Stimulated activated CD8-positive, alpha-beta memory T cell treated with anti-CD3 and anti-CD28 coated beads, Interleukin-15, amount 100 ng/mL, for 48 hours (primary cell): ENCODE results near the gene MIOX.

Experiments used
- DNase-seq, 2 donors: peaks; one replicate each; pipeline ENCODE4 v3.0.0-alpha.2; 2020; ENCODE audit warnings: low read depth in 2 of 2

MIOX gene

DNA sequence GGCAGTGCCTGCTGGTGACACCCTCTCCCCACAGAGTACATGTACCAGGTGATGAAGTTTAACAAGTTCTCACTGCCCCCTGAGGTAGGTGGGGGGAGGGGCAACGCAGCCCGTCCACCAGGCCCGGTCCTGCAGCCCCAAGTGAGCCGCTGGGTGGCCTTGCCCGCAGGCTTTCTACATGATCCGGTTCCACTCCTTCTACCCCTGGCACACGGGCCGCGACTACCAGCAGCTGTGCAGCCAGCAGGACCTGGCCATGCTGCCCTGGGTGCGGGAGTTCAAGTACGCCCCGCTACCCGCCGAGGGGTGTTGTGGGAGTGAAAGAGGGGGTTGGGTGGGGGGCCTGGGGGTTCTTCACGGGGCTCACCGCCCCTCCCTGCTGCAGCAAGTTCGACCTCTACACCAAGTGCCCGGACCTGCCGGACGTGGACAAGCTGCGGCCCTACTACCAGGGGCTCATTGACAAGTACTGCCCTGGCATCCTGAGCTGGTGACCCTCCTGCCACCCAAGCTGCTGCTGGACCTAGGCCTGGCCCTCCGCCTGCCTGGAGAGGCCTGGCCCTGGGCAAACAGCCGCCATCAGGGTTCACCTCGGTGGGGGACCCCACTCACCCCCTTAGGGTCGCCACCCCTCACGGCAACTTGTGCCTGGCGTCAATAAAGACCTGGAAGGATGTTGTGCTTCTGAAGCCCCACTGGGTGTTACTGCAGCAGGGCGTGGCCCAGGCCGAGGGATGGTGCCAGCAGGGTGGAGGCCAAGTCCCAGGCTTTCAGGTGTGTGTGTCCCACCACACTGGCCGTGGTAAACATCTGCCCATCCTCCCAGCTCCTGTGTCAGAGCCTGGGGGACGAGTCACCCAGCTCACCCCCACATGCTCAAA is 2.9 kb downstream of the MIOX start:
- no peak for DNase-seq

DNA sequence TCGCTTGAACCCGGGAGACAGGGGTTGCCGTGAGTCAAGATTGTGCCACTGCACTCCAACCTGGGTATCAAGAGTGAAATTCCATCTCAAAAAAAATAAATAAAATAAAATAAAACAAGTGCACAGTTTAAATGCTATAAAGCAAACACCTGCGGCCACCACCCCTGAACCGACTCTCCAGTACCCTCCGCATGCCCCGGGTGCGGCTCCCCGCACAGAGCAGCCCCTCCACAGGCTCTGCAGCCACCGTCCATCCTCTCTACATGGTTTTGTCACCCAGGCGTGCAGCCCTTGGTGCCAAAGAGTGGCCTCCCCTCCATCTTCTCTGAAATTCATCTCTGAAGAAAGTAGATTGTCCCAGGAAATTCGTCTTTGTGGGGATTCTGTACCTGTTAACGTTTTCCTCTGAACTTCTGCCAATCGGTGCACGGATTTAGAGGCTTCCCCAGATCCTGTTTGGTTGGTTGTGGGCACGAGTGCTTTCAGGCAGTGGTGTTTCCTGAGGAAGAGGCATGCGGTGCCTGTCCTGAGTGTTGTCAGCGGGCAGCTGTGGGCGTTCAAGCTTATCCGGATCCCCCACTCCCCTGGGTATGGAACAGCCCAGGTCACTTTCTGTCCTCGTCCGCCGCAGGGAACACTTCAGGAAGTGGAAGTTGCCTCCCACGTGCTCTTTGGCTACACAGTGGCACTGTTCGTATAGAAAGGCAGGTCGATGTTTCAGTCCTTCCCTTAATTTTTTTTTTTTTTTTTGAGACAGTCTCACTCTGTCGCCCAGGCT is 4.1 kb downstream of the MIOX start:
- no peak for DNase-seq

DNA sequence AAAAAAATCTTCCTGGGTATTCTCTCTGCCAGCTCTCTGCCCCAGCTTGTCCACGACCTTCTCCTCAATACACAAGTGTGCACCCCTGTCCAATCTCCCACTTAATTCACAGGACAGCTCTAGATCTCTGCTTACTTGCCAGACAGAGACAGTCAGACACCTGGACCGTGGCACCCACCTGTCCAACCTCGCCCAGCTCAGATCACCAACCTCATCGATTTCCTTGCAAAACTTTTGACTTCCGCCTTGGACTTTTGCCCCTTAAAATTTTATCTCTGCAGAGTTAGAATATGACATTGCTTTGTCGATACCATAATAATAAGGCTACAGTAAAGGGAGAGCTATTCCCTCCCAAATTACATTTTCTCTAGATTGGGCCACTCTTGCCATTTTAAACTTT is 10.4 kb downstream of the MIOX start:
- DNase-seq = no peak

DNA sequence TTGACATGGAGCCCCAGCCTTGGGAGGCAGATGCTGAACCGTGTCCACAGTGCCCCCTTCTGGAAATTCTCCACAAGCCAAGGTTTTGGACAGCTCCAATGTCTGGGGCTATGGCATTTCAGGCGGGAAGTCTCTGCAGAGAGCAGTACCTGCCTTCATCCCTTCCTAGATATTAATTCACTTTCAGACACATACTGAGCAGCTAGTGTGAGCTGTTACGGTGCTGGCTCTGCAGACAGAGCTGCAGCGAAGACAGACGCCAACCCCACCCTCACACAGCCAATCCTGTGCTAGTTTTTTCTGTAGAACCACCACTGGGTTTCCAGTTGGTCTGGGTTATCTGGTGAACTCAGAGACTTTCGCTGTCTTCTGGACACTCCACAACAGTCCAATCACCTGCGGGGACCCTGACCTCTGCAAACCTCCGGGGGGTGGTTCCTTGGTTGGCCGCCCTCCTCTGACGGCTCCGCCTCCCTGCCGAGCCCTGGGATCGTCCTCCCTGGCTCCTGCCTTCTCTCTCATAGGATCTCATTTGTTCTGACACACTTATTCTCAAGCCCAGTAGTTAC is 11.7 kb downstream of the MIOX start:
- peak in 1 of 2 donors; percentile 46 for DNase-seq

DNA sequence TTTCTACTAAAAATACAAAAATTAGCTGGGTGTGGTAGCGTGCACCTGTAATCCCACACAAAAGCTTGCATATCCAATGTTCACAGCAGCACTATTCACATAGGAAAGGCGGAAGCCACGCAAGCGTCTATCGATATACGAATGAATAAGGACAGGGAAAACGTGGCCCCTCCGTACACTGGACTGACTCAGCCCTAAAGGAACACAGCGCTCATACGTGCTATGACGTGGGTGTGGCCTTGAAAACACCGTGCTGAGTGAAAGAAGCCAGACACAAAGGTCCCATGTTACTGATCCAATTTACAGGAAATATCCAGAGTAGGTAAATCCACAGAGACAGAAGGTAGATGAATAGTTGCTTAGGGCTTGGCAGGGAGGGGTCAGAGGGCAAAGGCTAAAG is 13.8 kb downstream of the MIOX start:
- no peak for DNase-seq

DNA sequence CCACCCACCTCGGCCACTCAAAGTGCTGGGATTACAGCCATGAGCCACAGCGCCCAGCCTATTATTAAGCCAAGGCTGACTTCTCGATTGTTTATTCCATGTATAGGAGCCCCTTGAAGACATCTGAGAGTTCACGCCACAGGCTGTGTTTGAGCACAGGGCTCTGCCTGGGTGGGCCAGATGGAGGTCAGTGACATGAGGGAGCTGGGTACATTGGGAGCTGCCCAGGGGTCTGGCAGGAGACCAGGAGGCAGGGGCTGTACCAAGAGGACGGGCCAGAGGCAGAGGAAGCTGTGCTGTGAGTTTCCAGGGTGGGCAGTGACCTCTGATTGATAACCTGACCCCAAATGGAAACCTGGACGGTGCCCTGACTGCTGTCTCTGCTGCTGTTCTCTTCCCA is 15.4 kb downstream of the MIOX start:
- DNase-seq = no peak

DNA sequence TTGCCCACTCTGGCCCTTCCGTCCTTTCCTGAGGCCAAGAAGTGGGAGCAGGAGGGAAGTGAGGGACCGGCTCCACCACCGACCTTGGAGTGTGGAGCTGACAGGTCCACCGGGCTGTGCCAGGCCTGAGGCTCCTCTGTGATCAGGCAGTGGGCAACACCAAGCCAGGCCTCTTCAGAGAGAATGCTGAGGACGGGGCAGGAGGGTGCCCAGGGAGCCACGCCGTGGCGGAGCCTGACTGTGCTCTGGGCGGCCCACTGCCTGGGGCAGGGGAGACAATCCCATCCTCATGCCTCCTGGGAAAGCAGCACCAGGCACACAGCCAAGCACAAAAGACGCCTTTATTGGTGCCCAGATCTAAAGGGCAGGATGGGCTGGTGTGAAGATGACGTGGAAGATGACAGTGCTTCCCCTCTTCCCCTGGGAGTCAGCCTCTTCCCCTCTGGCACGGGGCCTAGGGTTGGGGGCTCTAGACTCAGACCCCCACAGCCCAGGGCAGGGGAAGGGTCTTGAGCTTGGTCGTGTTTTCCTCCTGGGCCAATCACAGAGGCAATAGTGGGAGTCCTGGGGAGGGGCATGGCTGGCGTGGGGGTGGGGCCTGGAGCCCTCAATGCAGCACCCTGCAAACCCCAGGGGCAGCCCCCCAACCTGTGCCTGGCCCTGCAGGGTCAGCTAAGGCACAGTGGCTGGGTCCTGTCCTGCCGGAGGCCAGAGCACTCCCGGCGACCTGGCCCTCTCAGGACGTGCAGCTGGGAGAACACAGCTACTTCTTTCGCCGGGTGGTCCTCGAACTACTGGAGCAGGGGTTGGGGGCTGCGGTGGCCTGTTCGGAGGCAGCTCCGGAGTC is 16.2 kb downstream of the MIOX start:
- DNase-seq = no peak

DNA sequence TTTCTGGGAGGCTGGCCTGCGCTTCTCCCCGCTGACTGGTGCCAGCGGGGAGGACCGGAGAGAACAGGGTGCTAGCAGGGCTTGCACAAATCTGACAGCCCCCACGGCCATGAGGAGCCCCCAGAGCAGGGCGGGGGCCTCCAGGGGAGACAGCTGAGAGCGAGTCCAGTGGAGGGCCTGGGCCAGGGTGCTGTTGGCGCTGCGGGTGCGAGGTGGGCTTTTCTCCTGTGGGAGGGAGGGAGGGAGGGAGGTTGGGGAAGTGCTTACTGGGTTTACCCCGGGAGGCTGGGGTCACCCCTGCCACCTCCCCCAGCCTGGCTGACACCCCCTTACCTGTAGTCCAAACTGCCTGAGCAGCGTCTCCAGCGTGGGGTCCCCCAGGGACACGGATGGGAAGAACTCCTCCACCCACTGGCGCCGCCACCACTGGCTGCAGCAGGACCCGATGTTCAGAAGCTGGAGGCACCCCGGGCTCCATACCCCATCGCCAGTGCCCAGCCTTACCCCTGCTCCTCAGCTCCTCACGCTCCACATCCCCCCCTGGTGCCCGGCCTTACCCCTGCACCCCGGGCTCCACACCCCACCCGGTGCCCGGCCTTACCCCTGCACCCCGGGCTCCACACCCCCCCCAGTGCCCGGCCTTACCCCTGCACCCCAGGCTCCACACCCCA is 17.0 kb downstream of the MIOX start:
- no peak for DNase-seq

DNA sequence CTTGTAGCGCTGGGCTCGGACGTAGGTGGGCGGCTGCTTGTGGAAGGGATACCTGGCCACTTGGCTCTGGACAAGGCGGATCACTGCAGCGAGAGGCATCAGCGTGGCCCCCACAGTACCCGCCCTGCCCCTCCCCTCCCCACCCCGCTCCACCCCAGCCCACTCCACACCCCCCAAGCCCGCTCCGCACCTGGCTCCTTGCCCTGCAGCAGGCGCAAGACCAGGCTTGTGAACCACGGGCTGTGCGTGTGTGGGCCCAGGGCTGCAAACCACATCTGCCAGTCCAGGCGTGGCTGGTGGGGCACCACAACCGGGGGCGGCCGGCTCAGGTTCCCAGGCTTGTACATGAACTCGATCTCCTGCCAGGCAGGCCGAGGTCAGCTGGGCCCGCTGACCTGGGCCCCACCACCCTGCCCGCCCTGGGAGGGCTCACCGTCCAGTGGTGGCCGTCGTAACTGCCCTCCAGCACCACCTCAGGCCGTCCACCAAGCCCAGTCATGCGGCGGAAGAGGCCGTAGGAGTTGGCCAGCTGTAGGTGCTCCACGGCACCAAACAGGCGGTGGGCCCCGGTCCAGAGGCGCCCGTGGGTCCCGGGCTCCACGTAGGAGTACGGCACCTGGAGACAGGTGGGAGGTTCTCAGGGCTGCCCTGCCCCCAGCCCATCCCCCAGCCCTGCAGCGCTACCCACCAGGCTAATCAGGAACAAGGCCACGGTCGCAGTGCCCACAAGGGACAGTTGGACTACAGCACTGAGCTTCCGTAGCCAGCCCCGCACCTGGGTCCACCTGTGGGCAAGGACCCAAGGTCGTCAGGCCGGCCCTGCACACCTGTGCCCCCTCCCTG is 17.9 kb downstream of the MIOX start:
- no peak for DNase-seq

DNA sequence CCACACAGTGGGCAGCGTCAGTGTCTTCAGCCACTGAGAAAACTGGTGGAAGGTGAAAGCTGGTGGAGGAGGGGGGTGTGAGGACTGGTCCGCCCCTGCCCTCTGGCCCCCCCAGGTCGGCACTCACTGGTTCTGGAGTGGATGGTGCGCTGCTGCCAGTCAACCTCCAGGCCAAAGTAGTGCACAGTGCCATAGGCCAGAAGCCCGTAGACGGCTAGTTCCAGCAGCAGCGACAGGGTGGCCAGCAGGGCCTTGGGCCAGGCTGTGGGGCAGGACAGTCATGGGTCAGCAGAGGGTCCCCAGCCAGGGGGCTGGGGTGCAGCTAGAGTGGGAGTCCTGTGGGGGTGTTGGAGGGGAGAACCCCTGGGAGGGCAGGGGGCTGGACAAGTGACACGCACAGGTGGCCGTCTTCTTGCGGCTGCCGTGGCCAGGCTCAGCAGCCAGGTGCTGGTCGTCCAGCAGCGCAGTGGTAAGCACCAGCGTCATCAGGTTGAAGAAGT is 18.7 kb downstream of the MIOX start:
- DNase-seq = no peak

DNA sequence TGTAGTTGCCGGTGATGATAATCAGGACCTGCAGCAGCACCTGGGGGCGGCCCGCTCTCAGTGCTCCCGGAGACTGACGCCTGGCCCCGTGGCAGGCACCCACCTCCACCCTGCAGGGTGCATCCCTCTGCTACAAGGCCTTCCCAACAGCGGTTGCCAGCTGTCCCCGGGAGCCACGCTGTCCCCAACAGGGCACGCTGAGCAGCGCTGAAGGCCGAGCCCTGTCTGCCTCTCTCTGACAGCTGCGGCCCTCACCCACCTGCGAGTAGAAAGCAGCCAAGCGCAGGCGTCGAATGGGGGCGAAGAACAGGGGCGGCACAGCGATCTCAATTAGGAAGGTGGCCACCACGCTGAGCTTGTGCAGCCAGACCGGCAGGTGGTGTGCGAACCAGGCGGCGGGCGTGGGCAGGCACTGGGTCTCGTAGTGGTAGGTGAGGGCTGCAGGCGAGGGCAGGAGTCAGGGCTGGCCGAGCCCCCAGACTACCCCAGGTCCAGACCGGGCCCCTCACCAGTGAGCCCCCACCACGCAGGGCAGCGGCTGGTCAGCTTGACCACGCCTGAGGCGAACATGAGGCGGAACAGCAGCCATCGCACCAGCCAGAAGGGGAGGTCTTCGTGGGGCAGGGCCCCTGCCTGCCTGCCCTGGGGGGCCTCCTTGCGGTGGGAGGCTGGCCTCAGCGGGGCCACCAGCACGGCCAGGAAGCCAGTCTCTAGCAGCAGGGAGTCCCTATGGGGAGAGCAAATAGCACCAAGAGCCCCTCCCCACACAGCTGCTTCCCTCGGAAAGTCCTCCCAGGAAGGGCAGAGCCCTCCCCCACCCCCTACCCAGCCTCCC is 19.3 kb downstream of the MIOX start:
- no peak for DNase-seq

DNA sequence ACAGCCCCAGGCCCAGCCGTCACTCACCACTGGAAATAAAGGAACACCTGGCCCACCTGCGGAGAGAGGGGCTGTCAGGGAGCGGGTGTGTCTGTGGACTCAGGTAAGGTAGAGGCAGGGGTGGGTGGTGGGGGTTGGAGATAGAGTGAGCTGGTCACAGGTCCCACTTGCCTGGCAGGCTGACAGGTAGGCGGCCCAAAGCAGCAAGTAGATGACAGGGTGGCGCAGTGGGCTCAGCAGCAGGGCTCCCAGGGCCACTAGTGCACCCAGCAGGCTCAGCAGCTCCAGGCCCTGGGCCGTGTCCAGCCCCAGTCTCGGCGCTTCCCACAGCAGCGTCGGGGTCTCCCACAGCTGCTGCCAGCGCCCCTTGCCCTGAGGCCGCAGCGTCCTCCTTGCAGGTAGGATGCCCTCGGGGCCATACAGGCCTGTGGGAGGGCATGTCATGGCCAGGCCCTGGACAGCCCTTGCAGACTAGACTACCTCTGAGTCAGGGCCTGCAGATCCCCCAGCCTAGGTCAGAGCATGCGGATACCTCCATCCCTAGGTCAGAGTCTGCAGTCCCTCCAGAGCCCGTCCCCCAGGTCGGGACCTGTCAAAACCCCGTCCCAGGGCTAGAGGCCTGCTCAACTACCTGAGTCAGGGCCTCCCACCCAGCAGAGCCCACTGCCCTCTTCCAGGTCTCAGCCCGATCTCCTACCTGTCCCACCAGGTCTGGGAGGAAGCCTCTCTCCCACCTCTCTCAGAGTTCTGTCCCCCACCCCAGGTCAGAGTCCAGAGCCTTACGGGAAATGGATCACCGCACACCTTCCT is 20.2 kb downstream of the MIOX start:
- DNase-seq = no peak

DNA sequence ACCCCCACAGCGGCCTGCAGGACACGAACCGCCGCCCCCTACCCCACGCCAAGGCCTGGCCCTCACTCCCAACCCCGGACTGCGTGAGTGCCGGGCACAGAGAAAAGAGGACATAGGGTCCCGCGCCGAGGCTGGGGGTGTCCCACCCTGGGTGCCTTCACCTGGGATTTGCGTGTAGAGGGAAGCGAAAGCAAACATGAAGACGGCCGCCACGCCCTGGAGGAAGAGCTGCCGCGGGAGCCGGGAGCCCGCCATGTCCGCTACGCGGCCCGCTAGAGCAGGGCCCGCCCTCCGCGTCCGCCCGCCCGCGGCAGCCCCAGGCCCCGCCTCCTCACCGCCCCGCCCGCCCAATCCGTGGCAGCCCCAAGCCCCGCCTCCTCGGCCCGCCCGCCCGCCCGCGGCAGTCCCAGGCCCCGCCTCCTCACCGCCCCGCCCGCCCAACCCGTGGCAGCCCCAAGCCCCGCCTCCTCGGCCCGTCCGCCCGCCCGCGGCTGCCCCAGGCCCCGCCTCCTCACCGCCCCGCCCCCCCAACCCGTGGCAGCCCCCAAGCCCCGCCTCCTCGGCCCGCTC is 20.8 kb downstream of the MIOX start, which contains the start of gene LMF2:
Gene LMF2 (minus strand): TSS at position 282 of the 570 bp plus-strand sequence. CDS start 27 bp downstream, at position 255.
- DNase-seq = peak; percentile 89 to 90

DNA sequence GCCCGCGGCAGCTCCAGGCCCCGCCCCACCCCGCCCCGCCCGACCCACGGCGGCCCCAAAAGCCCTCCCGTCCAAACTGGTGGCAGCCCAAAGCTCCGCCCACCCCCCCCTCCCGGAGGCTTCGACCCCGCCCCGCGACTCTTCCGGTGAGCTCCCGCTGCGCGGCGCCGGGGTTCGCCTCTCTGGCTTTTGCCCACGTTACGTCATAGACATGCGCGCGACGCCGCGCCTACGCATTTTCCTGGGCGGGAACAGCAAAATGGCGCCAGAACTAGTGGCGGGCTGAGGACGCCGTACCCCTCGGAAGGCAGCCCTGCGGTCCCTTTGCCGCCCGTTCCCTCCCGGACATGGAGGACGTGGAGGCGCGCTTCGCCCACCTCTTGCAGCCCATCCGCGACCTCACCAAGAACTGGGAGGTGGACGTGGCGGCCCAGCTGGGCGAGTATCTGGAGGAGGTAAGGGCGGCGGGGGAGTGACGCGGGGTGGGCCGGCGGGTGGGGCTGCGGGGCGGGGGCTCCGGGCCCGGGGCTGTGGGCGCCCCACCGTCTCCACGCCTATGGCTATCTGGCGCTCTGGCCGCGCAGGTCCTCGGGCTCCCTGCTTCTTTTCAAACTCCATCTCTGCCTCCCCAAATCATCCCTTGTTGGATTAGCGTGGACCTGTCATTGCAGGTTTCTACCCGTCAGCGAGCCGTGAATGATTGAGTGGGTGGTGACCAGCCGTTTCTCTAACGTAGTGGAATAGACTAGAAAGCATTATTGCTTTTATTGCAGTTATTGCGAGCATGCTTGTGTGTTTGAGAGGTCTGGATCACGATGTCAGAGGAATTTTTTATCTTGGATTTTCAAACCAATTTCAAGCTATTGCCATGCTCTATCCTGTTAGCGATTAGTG is 21.6 kb downstream of the MIOX start, which contains the start of gene NCAPH2:
Gene NCAPH2 (plus strand): TSS at position 234 of the 894 bp plus-strand sequence. CDS start 114 bp downstream, at position 348.
- DNase-seq = peak; percentile 94 to 97

DNA sequence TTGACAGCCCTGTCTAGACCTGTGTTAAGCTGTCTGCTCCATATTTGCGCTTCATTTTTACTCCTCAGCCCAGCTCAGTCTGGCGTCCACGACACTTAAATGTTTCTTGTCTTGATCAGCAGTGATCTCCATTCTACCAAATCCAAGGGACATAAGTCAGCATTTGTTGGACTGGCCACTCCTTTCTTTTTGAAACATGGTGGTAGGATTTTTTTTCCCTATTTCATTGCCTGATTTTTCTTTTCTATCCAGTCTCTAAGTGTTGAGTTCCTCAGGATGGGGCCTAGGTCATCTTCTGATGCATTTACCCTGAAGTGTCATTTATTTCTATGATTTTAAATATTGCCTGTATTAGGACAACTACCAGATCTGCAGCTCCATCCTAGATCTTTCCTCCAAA is 22.2 kb downstream of the MIOX start:
- DNase-seq = no peak

DNA sequence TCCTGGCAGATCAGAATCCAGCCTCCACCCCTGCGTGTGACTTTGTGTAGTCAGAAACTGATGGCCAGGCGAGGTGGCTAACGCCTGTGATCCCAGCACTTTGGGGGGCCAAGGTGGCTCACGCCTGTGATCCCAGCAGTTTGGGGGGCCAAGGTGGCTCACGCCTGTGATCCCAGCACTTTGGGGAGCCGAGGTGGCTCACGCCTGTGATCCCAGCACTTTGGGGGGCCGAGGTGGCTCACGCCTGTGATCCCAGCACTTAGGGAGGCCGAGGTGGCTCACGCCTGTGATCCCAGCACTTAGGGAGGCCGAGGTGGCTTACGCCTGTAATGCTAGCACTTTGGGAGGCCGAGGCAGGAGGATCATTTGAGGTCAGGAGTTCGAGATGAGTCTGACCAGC is 26.5 kb downstream of the MIOX start:
- DNase-seq = no peak

DNA sequence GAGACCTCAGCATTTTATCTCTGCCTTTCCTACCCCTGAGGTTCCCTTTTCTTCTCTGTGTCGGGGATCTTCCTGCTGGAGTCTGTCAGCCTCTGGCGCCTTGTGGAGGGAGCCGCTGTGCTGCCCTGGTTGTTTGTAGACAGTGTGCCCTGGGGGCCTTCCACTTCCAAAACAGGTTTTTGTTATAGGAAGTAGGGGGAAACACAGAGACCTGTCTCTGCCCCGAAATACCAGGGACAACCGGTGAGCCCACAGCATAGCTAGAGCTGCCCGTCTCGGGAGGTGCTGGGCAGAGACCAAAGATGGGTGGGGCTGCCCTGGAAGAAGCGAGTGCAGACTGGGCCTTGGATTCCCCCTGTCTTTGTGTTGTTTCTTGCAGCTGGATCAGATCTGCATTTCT is 29.4 kb downstream of the MIOX start:
- no peak for DNase-seq
